GM21515 (cell line): ENCODE data around the gene TEP1.
"Not testable (repeated sequence)": the region's sequence is repeated elsewhere in the genome, so short reads cannot be mapped to it uniquely, and the experiment has no call there.

Experiments
- ATAC-seq: cut with Tn5 transposase; IDR thresholded peaks from one replicate; pipeline ENCODE4 v1.9.1; 2021; ENCODE audit not compliant: unreplicated experiment

The TEP1 gene

DNA sequence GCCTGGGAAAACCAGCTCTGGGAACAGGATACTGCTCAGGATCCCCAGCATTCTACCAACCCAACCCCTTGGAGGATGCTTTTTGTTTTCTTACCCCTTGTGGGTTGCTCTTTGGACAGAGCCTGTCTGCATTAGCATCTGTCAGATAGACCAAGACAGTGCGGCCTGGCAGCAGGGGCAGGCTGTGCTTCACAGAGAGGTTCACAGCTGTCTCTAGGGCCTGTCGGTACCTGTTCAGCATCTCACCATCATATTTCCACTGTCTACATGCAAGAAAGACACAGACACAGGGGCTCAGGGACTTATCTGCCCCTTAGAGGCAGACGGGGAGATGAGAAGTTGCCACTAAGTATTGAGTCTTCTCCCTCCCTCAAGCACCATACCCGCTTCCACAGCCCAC lies 21.8 kb downstream of the TEP1 start:
- no peak for ATAC-seq

DNA sequence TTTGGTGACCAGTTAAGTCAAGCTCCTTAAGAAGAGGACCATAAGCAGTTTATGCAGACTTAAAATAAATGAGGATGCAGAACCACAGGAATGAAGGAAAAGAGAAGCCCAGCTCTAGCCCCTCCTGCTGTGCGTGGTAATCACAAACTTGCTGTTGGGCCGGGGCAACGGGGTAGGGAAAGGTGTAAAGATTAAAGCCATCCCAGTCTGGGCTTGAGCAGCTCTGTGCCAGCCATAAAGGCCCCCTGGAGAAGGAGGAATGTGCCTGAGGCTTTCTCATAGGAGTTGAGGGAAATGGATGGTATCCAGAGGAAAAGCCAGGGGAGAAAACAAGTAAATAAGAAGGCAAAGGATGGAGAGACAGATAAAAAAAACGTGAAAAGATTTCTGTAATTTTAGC lies 25.1 kb downstream of the TEP1 start:
- ATAC-seq: no peak

DNA sequence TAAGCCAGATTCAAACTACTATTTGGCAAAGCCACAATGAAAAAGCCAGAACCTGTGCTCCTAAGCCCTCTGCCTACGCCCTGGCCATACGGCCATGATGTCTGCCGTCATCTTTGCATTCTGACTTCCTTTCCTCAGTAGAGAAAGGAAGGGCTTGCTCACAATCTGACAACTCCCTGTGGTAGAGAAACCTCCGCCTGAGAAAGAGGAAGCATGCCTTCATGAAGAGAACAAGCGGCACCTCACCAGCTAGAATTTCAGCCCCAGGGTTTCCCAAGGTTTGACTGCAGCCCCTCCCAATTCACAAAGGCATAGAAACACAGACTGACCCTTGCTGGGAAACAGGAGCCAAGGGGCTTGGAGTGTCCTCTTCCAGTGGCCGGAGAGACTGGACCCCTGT lies 25.7 kb downstream of the TEP1 start:
- no peak for ATAC-seq

- ATAC-seq: no peak
Measured at GRCh38 chr14:20386276-20386855, 26.9 kb downstream of the TEP1 start.

- no peak for ATAC-seq
Measured at GRCh38 chr14:20384886-20385285, 28.4 kb downstream of the TEP1 start.

GRCh38 chr14:20384321-20384720 lies 29.0 kb downstream of the TEP1 start:
- ATAC-seq: no peak

GRCh38 chr14:20383636-20384035 lies 29.7 kb downstream of the TEP1 start:
- no peak for ATAC-seq

DNA sequence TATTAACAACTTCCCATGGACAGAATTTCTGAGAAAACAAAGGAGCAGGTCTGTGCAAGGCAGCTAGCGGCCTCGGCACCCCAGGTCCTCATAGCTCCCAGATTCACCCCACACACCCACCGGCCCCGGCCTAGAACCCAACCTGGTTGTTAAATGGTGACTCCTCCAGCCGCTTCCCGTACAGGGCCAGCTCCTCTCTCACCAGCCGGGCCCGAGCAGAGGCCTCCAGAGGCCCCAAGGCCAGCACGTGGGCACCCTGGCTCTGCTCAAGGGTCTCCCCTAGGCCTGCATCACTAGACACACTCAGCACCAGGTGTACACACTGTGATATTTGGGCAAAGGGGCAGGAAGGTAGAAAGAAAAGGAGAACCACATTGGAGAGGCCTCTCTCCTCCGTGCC lies 30.3 kb downstream of the TEP1 start:
- no peak for ATAC-seq

- ATAC-seq: no peak
Measured at GRCh38 chr14:20382526-20382925, 30.8 kb downstream of the TEP1 start.

- no peak for ATAC-seq
Measured at GRCh38 chr14:20381341-20381740, 32.0 kb downstream of the TEP1 start.

DNA sequence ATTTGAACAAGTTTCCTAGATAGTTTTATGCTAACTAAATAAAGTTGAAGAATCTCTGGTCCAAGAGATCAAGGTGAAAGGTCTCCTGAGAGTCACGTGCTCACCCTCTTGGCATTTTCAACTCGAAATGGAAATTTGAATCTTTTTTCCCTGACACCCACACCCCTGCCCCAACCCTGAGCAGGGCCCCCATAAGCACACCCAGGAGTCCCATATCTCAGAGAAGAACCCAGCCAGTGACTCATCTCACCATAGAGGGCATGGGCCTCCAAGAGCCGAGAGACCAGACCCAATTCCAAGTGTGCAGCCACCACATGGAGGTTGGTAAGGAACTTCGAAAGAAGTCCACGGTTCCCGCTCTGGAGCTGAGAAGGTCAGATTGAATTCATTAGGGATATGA lies 32.6 kb downstream of the TEP1 start:
- ATAC-seq: no peak

DNA sequence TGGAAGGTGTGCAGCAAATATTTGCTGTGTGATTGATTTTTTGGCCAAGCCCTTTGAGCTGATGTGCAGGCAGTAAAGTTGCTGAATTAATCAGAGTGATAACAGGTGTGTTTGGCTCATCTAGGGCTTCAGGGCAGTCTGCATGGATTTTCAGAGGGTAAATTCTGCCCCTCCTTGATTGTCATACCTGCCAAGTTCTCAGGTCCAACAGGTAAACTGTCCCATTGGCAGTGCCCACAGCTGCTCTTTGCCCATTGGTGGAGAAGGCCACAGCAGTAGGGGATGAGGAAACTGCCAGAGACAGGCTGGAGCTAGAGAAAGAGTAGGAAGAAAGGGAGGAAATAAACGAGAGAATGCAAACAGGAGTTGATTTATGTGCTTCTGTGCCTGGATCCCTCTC lies 33.6 kb downstream of the TEP1 start:
- ATAC-seq: no peak

DNA sequence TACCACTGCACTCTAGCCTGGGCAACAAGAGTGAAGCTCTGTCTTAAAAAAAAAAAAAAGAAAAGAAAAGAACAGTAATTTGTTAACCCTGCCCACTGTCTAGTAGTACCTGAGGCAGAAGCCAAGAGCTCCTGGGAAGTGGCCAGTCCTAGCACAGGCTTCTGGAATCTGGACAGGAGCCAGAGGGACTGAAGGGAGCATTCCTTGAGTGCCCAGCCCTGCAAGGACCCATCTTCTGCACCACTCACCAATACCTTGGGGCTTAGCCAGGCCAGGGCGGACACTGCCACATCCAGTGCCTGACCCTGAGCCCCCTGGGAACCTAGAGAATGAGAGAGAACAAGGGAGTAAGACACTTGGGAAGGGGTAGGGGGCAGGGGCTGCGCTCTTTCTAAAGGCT lies 36.1 kb downstream of the TEP1 start:
- no peak for ATAC-seq

- ATAC-seq: no peak
Measured at GRCh38 chr14:20376071-20376588, 37.2 kb downstream of the TEP1 start.

DNA sequence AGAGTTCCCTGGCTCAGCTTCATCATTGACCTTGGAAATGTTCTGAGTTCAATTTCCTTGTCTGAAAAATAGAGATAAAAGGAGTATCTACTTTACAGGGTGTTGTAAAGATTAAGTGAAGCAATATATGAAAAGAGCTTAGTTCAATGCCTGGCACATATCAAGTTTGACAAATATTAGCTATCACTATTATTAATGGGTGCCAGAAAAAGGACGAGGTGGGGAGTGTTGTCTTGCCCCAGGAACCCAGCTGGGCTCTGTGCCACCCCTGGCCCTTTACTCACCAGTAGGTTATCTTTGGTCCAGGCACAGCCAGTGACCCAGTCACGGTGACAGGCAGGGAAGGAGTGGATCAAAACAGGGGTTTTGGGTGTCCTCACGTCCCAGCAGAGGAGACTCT lies 37.8 kb downstream of the TEP1 start:
- ATAC-seq: no peak

- ATAC-seq: no peak
Measured at GRCh38 chr14:20372796-20373195, 40.5 kb downstream of the TEP1 start.

DNA sequence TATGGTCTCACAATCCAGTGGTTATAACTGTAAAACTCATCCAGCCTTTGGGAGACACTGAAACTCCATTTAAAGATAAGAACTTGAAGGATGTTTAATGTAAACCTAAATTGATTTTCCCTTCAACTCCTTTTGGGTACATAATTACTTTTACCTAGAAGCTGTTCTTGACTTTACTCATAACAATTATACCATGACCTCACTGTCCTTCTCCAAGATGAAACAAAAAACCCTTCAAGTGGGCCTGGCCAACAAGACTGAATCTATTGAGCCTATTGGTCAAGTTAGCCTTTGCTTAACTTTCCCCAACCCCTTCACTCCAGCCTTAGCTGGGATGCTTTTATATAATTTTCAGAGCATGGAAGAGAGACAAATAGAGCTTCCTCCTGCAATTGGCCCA lies 47.4 kb downstream of the TEP1 start:
- no peak for ATAC-seq

GRCh38 chr14:20358474-20358873 lies 54.8 kb downstream of the TEP1 start:
- not testable (repeated sequence) for ATAC-seq

DNA sequence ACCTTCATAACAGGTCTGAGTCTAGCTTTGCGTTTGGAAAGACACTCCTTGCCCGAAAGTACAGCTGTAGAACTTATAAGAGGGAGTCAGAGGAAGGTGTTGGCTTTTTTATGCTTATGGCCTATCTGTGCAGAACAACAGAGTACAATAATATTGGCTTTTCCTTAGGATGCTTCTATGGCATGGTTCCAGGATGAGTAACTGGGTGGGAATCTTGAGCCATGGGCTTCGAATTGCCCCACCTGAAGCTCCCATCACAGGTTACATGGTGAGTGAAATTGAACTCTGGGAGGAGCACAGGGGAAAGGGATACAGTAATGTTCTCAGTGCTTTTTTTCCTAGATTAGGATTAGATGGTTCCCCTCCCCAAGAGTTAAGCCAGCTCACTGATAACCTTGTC lies 56.9 kb downstream of the TEP1 start:
- ATAC-seq: no peak

GRCh38 chr14:20350860-20351259 lies 62.4 kb downstream of the TEP1 start:
- no peak for ATAC-seq

DNA sequence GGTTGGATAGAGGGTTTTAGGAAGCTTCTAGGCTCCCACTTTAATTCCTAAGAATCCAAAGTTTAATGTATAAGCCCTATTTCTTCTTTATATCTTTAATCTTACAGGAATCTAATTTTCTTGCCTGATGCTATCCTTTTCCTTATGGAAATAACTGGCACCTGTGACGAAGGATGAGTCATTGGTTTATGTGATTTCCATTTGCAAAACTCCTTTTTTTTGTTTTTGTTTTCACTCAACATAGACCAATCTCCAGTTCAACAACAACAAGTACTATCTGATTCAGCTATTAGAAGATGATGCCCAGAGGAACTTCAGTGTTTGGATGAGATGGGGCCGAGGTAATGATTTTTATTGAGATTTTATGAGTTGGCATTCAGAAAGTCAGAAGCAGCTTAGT lies 63.0 kb downstream of the TEP1 start:
- no peak for ATAC-seq

DNA sequence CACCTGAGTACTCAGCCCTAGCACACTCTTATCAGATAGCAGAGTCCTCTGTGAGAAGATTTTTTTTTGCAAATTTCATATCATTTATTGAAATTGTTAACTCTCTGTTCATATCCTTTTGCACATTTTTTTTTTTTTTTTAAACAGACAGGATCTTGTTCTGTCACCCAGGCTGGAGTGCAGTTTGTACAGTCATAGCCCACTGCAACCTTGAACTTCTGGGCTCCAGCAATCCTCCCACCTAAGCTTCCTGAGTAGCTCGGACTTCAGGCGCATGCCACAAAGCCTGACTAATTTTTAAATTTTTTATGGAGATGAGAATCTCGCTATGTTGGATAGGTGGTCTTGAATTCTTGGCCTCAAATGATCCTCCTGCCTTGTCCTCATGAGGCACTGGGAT lies 65.6 kb downstream of the TEP1 start:
- ATAC-seq: no peak

- no peak for ATAC-seq
Measured at GRCh38 chr14:20346713-20347112, 66.6 kb downstream of the TEP1 start.
